GM12878 (cell line): ENCODE measurements around the gene PRDM7. TPM values are rescaled to one million over a fixed set of nuclear protein-coding genes. Genes with fewer than 3 reads are reported as not detected.

Experiments used
- CBFB ChIP-seq: IDR thresholded peaks from 2 replicates; pipeline ENCODE4 v1.6.1; 2016; ENCODE audit warnings: antibody characterized with exemption, low read depth
- CTCF ChIP-seq, 3 experiments: IDR thresholded peaks in 2 of 3; conservative IDR thresholded peaks in 1 of 3; 2 replicates each; pipeline ENCODE4 v1.5.1; 2011; ENCODE audit warnings: low read depth in 3 of 3, low read length in 3 of 3, mild to moderate bottlenecking in 3 of 3, control low read depth in 2 of 3, moderate library complexity in 2 of 3, inconsistent platforms in 1 of 3, mixed read lengths in 1 of 3; ENCODE audit not compliant: control insufficient read depth in 2 of 3, insufficient read depth in 1 of 3; ENCODE audit errors: extremely low read depth in 1 of 3
- E2F4 ChIP-seq: IDR thresholded peaks from 2 replicates; pipeline ENCODE4 v1.6.1; 2012; ENCODE audit warnings: low read depth, low read length, improper control_type of control experiment
- FOS ChIP-seq: IDR thresholded peaks from 3 replicates; pipeline ENCODE4 v1.6.1; 2011; ENCODE audit warnings: borderline replicate concordance; ENCODE audit not compliant: insufficient read length; ENCODE audit errors: extremely low read depth
- FOXK2 ChIP-seq: fragments of 450-650 bp; IDR thresholded peaks from 2 replicates; pipeline ENCODE4 v1.6.1; 2017; ENCODE audit warnings: mild to moderate bottlenecking, moderate library complexity
- IKZF2 ChIP-seq, 2 experiments: fragments of 450-650 bp; IDR thresholded peaks; 2 replicates each; pipeline ENCODE4 v1.6.1; 2017; ENCODE audit warnings: mild to moderate bottlenecking in 2 of 2, moderate library complexity in 2 of 2
- NFXL1 ChIP-seq: fragments of 450-650 bp; IDR thresholded peaks from 2 replicates; pipeline ENCODE4 v1.6.1; 2017; ENCODE audit warnings: antibody characterized with exemption, mild to moderate bottlenecking, borderline replicate concordance
- PML ChIP-seq: IDR thresholded peaks from 2 replicates; pipeline ENCODE4 v1.6.1; 2012; ENCODE audit warnings: low read length, inconsistent platforms
- RAD51 ChIP-seq: fragments of 450-650 bp; IDR thresholded peaks from 2 replicates; pipeline ENCODE4 v1.6.1; 2016; ENCODE audit warnings: moderate library complexity, mild to moderate bottlenecking, inconsistent platforms
- REST ChIP-seq: IDR thresholded peaks from 2 replicates; pipeline ENCODE4 v1.6.1; 2012; ENCODE audit warnings: mild to moderate bottlenecking, low read depth, low read length
- ZBTB33 ChIP-seq: fragments of 450-650 bp; IDR thresholded peaks from 2 replicates; pipeline ENCODE4 v1.6.1; 2017; ENCODE audit warnings: mild to moderate bottlenecking
- ZNF592 ChIP-seq: fragments of 450-650 bp; IDR thresholded peaks from 2 replicates; pipeline ENCODE4 v1.6.1; 2017; ENCODE audit warnings: mild to moderate bottlenecking, moderate library complexity
- polyA plus RNA-seq, 11 experiments: library from polyadenylated mRNA; depleted of rRNA in 4 of 11; unstranded in 6 of 11; stranded (reverse) in 5 of 11; fragments of >200 nt; fragmentation: Nextera tagmentation in 4 of 11; fragmentation: Illumina TruSeq in 1 of 11; extraction: Ambion mirVana in 4 of 11; extraction: Trizol in 1 of 11; gene quantifications; 1 replicate in 1 of 11; 2 replicates in 10 of 11; pipeline versions ENCODE4 v1.2.1 to v1.2.3, GENCODE V29; 2011 to 2016; ENCODE audit warnings: inconsistent platforms in 2 of 11, missing spikeins in 2 of 11, low read depth in 1 of 11
- total RNA-seq, 4 experiments: library from RNA; depleted of rRNA in 3 of 4; stranded (reverse); fragments of >200 nt in 3 of 4; fragmentation: Illumina TruSeq in 1 of 4; extraction: Trizol in 1 of 4; gene quantifications; 2 replicates each; pipeline versions ENCODE4 v1.2.1 to v1.2.3, GENCODE V29; 2013 to 2021

The PRDM7 gene
- total and polyA plus RNA-seq, 10 of the 15 experiments (the other 5 are each of a cell fraction or from before 2014, with no cell fraction given): not detected

- no peak for TF ChIP-seq ZBTB33
- no peak for TF ChIP-seq RAD51
- no peak for TF ChIP-seq E2F4
- no peak for TF ChIP-seq CTCF (IDR thresholded peaks at IDR 0.05 in 2 of 3, conservative IDR thresholded peaks at IDR 0.05 in 1 of 3; ENCODE audit: control insufficient read depth in 2 of 3, extremely low read depth in 1 of 3, insufficient read depth in 1 of 3, low read depth in 3 of 3, low read length in 3 of 3)
- no peak for TF ChIP-seq ZNF592
- TF ChIP-seq FOS: no peak
- TF ChIP-seq IKZF2 (IDR thresholded peaks at IDR 0.05): no peak
- no peak for TF ChIP-seq CBFB
- TF ChIP-seq PML: no peak
- TF ChIP-seq NFXL1: no peak
- TF ChIP-seq FOXK2: no peak
- no peak for TF ChIP-seq REST
Observed at GRCh38 chr16:90046971-90047713, 30.0 kb downstream of the PRDM7 start (continued).
